Right atrium auricular region (tissue), 2 donors: ENCODE measurements around the gene ATP5PD. TPM values are rescaled to one million over a fixed set of nuclear protein-coding genes. Genes with fewer than 3 reads are reported as not detected.
"Not testable (repeated sequence)": the region's sequence is repeated elsewhere in the genome, so short reads cannot be mapped to it uniquely, and the experiment has no call there.

Source experiments
- DNase-seq: peaks from one replicate; pipeline ENCODE4 v3.0.0-alpha.2; 2019; ENCODE audit warnings: low spot score
- H3K27ac ChIP-seq, 2 donors: fragments of 200-600 bp; sonication (generic); 1 replicate in 1 of 2; 2 replicates in 1 of 2; pipeline ENCODE4 v1.5.1; 2016 to 2019
- H3K27me3 ChIP-seq, 2 donors: fragments of 200-600 bp; sonication (generic); one replicate each; pipeline versions ENCODE4 v1.5.1 to v1.6.0; 2017 to 2019
- H3K36me3 ChIP-seq: fragments of 200-600 bp; sonication (generic); one replicate; pipeline ENCODE4 v1.5.1; 2016
- H3K4me1 ChIP-seq, 2 donors: fragments of 200-600 bp; sonication (generic); one replicate each; pipeline versions ENCODE4 v1.5.1 to v1.6.0; 2017 to 2019
- H3K4me3 ChIP-seq, 2 donors: fragments of 200-600 bp; sonication (generic); 1 replicate in 1 of 2; 2 replicates in 1 of 2; pipeline ENCODE4 v1.5.1; 2017 to 2019; ENCODE audit warnings: mild to moderate bottlenecking in 1 of 2, moderate library complexity in 1 of 2
- H3K9me3 ChIP-seq, 2 donors: fragments of 200-600 bp; sonication (generic); one replicate each; pipeline ENCODE4 v1.5.1; 2019
- CTCF ChIP-seq, 2 donors: fragments of 200-600 bp; sonication (generic); IDR thresholded peaks; one replicate each; pipeline ENCODE4 v1.5.1; 2019; ENCODE audit warnings: antibody characterized with exemption in 2 of 2
- total RNA-seq, 2 donors: library from RNA; depleted of rRNA; stranded (reverse); fragments of >200 nt; gene quantifications; one replicate each; pipeline ENCODE4 v1.1.0, GENCODE V29; 2016

The ATP5PD gene
- total RNA-seq, 2 donors from 2014 or later: 675 to 871 TPM

DNA sequence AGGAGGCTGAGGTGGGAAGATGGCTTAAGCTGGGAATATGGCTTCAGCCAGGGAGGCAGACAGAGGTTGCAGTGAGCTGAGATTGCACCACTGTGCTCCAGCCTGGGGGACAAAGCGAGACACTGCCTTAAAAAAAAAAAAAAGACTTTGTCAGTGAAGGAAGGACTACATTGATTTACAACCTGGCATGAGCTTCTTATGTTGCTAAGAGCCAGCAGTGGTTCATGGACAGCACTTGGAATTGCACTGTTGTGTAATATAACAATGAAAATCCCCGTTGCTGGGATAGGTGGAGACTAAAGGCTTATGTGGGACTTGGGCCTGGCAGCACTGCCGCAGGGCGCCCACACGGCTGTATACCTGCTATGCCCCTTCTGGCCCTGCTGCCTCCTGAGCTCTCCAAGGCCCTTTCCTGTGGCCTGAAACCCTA lies 26.9 kb upstream of the ATP5PD start:
- TF ChIP-seq CTCF (IDR thresholded peaks at IDR 0.05): no peak
- DNase-seq: no peak
- no peaks in the 10 kb centered on the region for H3K27me3 ChIP-seq
- peak overlapping the region; percentile 60 to 85 for H3K27ac ChIP-seq
- no peaks in the 10 kb centered on the region for H3K36me3 ChIP-seq
- no peak overlapping the region for H3K4me3 ChIP-seq
- H3K4me1 ChIP-seq: peaks cover 0 to 22% of the 10 kb centered on the region in 2 donors
- no peaks in the 10 kb centered on the region for H3K9me3 ChIP-seq

GRCh38 chr17:75072909-75073308 lies 26.1 kb upstream of the ATP5PD start:
- H3K9me3 ChIP-seq, DNase-seq, H3K4me3 ChIP-seq, H3K36me3 ChIP-seq, H3K27me3 ChIP-seq: not testable (repeated sequence)
- peaks cover 0 to 15% of the 10 kb centered on the region in 2 donors for H3K4me1 ChIP-seq
- peak overlapping the region; percentile 60 to 85 for H3K27ac ChIP-seq

DNA sequence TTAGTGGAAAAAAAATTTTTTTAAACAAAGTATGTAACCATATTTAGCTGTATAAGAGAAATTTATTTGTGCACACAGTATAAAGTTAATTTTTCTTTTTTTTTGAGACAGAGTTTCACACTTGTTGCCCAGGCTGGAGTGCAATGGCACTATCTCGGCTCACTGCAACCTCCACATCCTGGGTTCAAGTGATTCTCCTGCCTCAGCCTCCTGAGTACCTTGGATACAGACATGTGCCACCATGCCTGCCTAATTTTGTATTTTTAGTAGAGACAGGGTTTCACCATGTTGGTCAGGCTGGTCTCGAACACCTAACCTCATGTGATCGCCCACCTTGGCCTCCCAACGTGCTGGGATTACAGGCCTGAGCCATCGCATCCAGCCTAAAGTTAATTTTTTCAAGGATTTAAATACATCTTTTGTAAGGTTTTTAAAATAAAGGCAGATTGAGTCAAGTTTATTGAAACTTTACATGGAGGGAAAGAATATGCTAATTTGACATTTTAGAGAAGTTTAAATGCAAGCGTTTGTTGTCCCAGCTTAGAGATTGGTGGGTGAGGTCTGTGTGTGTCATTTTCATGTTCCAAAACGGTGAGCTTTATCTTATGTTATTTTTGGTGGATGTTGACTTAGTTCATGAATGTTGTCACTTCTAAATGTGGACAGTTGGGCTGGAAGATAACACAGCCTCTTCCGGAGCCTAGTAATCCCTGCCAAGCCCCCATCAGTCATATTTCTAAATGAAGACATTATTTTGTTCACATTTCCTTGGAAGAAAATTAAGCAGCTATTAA lies 24.9 kb upstream of the ATP5PD start:
- DNase-seq, H3K4me1 ChIP-seq, H3K36me3 ChIP-seq, H3K4me3 ChIP-seq, H3K9me3 ChIP-seq, H3K27me3 ChIP-seq: not testable (repeated sequence)
- peak overlapping the region; percentile 60 to 85 for H3K27ac ChIP-seq

DNA sequence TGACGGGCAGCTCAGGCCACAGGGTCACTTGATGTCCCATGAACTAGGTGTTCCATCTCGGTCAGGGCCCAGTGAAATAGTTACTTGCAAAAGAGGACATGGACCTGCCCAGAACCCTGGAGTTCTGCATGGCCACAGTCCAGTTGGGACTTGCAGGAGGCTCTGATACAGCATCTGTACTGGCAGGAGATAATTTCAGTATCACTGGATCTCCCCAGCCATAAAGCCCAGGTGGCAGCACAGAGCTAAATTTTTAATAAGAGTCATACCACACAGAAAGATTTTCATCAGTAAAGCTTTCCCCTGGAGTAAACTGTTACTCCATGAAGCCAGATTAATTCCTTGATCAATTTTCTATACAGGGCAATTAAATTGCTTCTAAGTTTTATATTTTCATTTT lies 23.0 kb upstream of the ATP5PD start:
- TF ChIP-seq CTCF (IDR thresholded peaks at IDR 0.05): peak in 1 of 2 donors; percentile 50
- H3K27ac ChIP-seq: no peak overlapping the region
- no peaks in the 10 kb centered on the region for H3K9me3 ChIP-seq
- no peaks in the 10 kb centered on the region for H3K27me3 ChIP-seq
- DNase-seq: no peak
- no peaks in the 10 kb centered on the region for H3K4me1 ChIP-seq
- H3K4me3 ChIP-seq: no peak overlapping the region
- peaks cover 3% of the 10 kb centered on the region for H3K36me3 ChIP-seq

DNA sequence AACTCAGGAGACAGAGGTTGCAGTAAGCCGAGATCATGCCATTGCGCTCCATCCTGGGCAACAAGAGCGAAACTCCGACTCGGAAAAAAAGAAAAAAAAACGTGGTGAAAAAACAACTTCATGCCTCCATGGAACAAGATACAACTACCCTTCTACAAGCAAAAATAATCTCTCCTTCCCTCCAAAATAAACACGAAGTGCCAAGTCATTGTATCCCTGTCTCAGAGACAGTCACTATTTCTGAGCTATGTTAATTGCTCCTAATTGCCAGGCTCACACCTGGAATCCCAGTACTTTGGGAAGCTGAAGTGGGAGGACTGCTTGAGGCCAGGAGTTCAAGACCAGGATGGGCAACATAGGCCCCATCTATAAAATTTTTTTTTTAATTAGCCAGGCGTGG lies 22.0 kb upstream of the ATP5PD start:
- Histone ChIP-seq H3K4me1 (no peaks in the 10 kb centered on the region), H3K4me3 (no peak overlapping the region), H3K36me3 (peaks cover 12% of the 10 kb centered on the region), H3K27ac (no peak overlapping the region), H3K27me3 (no peaks in the 10 kb centered on the region), H3K9me3 (no peaks in the 10 kb centered on the region)
- TF ChIP-seq CTCF (IDR thresholded peaks at IDR 0.05): no peak
- no peak for DNase-seq

GRCh38 chr17:75067856-75068255 lies 21.1 kb upstream of the ATP5PD start:
- peaks cover 21% of the 10 kb centered on the region for H3K36me3 ChIP-seq
- no peak overlapping the region for H3K4me3 ChIP-seq
- H3K4me1 ChIP-seq: no peaks in the 10 kb centered on the region
- DNase-seq: no peak
- TF ChIP-seq CTCF (IDR thresholded peaks at IDR 0.05): no peak
- H3K27me3 ChIP-seq: no peaks in the 10 kb centered on the region
- no peaks in the 10 kb centered on the region for H3K9me3 ChIP-seq
- H3K27ac ChIP-seq: no peak overlapping the region
